Measurements from ENCODE around the gene EMC10.

Gene EMC10

DNA sequence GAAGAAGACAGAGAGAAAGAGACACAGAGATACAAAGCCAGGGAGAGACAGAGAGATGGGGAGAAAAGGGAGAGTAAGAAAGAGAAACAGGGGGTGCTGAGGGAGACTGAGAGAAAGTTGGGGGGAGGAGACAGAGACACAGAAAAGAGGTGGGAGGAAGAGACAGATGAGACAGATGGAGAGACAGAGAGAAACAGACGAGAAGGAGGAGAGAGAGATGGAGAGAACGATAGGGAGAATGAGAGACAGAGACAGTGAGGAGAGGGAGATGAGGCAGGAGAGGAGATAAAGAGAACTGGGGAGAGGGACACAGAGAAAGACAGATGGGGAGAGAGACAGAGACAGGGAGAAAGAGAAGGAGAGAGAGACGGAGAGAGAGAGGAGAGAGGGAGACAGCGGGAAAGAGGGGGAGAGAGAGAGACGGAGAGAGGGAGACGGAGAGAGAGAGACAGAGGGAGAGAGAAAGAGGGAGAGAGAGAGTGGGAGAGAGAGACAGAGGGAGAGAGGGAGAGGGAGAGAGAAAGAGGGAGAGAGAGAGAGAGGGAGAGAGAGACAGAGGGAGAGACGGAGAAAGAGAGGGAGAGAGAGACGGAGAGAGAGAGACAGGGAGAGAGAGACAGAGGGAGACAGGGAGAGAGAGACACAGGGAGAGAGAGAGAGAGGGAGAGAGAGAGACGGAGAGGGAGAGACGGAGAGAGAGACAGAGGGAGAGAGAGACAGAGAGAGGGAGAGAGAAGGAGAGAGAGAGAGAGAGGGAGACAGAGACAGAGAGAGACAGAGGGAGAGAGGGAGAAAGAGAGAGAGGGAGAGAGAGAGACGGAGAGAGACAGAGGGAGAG, 22.1 kb downstream of the EMC10 start:
- no peak for DNase-seq

- peak; percentile 80 for DNase-seq
Observed at GRCh38 chr19:50500060-50500752, 23.9 kb downstream of the EMC10 start.

GRCh38 chr19:50500753-50501151, 24.4 kb downstream of the EMC10 start:
- DNase-seq = peak; percentile 64

DNA sequence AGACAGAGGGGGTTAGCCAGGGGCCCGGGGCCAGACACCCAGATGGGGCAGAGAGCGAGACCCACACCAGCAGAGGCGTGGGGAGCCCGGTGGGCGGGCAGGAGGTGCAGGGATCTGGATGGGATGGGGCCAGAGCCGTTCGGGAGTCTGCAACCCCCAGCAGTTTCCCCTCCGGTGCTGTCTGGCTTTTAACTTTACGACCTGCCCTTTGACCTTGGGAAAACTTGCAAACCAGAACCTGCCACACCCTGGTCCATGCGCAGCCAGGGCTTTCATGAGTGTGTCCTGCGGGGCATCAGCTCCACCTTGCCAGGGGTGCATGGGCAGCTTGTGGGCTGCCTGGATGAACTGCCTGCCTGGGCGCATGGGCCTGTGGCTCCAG, 24.9 kb downstream of the EMC10 start:
- DNase-seq = no peak

DNA sequence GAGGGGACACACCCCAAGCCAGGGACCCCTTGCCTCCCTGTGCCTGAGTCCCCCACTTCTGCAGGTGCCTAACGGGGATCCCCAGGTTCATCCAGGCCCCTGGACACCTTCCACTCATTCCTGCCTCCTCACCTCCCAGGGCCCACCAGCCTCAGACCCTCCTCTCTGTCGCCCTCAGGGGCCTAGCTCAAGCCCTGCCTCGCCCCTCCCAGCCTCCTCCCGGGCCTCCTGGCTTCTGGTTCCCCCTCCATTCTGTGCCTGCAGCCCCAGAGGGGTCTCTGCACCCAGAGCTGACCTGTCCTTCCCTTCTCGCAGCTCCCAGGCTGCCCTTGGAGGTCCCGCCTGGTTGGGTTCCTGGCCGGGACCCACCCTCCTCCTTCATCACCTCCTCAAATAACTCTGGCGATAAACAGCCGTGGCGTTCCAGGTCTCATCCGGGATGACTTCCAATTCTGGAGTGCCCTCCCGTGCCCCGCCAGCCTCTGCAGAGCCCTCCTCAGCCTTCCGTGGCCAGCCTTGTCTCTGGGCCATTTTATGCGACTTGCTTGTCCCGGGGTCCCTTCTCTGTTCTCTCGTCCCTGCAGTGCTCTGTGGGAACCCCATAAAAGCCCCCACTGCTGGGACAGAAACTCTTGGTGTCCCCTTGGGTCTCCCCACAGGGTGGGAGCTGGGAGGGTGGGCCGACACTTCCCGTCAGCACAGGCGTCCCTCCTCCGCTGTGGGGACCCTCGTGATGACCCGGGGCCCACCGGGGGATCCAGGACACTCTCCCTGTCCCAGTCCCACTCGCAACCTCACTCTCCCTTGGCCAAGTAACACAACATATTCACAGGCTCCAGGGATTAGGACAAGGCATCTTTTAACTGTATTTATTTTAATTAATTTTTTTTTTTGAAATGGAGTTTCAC, 25.5 kb downstream of the EMC10 start:
- no peak for DNase-seq

DNA sequence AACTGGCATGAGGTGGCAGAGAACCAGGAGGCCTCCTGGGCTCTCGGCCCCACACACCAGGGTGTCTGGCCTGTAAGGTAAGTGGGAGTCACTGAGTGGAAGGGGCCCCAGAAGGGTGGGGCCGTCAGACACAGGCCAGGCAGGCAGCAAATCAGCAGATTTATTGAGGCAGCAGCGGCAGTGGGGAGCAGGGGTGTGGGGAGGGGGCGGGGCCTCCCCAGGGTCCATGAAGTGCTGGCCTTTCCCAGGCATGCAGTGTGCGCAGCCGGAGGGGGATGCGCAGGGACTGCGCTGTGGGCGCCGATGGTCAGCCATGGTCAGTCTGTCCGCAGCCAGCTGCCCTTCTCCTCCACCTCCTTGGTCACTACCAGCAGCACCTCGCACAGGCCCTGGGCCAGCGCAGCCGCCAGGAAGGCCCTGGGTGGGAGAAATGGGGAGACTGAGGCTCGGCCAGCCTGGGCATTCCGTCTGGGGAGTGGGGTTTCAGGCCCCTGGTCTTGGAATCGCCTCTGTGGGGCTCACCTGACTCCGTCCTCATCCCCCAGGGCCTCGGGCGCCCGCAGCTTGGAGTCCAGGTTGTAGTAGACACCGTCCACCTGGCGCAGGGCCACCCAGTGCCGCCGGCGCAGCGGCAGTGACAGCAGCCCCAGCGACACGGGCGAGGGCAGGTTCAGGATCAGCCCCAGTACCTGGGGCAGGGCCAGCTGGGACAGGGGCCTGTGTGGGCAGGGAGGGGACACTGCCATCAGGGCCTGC, 29.7 kb downstream of the EMC10 start:
- no peak for DNase-seq

DNA sequence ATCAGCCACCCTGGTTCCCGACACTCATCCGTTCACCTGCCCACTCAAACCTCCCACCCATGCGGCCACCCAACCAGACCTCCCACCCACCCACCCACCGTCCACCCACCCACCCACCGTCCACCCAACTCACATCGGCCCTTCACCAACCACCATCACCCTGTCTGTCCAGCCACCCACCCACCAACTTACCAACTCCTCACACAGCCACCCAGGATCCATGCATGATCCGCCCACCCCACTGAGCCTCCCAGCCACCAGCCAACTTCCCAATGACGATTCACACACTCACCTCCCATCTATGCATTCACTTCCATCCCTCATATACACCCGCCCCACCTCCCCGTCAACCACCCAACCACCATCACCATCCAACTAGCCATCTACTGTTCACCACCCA, 30.4 kb downstream of the EMC10 start:
- no peak for DNase-seq

GRCh38 chr19:50507376-50507775, 31.1 kb downstream of the EMC10 start:
- no peak for DNase-seq

GRCh38 chr19:50508843-50509190, 32.5 kb downstream of the EMC10 start:
- DNase-seq = no peak

GRCh38 chr19:50509366-50509765, 33.1 kb downstream of the EMC10 start:
- DNase-seq = no peak

DNA sequence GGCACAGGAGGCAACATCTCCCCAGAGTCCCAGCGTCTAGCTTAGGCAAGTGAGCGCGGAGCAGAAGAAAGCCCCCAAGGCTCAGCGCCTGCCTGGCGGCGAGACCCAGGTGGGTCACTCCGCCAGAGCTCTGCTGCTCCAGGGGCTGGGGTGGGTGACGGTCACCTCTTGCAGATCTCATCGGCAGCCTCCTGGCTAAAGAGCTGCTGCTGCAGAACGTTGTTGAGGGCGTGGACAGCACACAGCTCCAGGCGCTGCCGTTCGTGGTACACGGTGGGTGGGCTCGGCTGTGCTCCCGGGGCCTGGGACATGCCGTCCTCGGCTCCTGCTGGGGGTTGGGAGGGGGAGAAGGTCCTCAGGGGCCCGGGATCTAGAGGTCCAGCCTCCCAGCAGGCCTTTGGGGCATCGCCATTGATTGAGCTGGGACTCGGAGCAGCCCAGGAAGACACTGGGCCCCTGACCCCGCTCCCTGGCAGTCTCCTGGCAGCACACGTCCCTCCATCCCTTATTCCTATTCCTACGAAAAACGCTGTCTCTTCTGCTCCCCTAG, 33.9 kb downstream of the EMC10 start:
- DNase-seq = no peak

DNA sequence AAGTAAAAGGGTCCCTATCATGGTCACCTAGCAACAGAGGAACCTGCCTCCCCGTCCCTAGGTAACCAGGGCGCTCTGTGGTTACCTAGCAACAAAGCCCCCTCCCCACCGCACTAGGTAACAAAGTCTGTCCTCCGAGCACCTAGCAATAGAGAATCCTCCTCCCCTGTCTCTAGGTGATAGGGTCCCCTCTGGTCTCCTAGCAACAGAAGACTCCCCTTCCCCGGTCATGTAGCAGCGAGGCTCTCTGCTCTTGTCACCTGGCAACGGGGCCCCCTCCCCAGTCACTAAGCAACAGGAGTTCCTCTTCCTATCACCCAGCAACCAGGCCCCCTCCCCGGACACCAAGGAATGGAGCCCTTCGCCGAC, 34.4 kb downstream of the EMC10 start:
- DNase-seq = no peak

DNA sequence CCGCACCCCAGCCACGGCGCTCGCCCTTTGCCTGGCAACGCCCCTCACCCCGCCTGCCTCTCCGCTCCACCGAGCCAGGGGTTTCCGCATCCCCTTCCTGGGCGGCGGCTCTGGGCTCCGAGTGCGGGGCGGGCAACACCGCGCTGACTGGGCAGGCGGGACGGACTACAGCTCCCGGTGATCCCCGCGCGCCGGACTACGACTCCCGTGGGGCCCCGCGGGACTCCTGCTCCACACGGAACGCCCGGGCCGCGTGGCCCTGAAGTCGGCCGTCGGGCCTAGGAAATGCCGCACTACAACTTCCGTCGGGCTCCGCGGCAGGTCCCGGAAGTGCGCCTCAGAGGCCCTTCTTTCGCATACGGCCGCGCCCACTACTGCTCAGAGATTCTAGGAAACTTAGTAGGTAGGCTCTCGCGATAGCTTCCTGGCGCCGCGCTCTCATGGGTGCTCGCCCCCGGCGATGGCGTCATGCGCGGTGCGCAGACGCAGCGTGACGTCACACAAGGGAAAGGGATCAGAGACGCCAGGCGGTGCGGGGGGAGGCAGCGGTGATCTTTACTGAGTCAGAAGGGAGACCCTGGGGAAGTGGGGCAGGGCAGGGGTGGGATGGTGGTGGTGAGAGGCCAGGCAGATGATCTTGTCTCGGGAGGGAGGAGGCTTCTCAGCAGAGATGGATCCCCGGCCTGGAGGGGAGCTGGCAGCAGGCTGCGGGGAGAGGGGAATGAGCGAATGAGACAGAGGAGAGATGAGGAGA, 34.9 kb downstream of the EMC10 start, which contains the start of gene JOSD2:
Gene JOSD2 (minus strand): TSS at position 123 of the 754 bp plus-strand sequence. CDS start 760 bp downstream, outside the sequence.
- peak; percentile 99 for DNase-seq

DNA sequence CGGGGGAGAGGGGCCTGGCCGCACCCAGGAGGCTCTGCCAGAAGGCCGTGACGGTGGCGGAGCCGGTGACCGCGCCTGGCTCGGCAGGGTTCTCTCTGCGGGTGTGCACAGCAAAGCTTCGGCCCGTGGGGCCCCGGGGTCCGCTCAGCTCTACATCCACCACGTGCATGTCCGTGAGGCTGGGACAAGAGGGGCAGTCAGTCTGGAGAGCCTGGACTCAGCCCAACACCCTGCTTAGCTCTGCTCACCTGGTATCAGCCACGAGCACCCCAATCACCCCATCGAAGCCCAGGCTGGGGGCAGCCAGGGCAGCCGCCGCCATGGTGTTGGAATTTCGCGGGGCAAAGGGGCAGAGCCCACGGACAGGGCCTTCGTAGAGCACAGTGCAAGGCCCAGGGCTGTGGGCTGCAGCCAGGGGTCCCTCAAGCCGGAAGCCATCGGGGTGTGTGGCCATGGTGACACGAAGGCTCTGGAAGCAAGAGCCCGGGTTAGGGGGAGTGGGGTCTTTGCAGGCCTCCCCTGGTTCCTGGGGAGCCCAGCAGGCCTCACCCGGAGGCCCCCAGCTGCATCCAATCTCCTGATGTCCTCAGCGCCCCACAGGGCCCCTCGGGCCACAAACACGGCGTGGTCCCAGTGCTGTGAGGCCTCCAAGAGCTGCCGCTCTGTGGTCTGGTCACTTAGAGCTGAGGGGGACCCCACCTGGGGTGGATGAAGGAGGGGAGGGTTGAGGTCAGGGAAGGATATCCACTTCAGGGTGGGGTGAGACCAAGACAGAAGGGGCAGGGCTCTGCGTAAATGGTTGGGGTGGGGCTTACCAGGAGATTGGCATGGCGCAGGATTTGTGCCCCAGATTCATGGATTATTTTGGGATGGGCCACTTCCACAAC, 36.0 kb downstream of the EMC10 start:
- DNase-seq = no peak

DNA sequence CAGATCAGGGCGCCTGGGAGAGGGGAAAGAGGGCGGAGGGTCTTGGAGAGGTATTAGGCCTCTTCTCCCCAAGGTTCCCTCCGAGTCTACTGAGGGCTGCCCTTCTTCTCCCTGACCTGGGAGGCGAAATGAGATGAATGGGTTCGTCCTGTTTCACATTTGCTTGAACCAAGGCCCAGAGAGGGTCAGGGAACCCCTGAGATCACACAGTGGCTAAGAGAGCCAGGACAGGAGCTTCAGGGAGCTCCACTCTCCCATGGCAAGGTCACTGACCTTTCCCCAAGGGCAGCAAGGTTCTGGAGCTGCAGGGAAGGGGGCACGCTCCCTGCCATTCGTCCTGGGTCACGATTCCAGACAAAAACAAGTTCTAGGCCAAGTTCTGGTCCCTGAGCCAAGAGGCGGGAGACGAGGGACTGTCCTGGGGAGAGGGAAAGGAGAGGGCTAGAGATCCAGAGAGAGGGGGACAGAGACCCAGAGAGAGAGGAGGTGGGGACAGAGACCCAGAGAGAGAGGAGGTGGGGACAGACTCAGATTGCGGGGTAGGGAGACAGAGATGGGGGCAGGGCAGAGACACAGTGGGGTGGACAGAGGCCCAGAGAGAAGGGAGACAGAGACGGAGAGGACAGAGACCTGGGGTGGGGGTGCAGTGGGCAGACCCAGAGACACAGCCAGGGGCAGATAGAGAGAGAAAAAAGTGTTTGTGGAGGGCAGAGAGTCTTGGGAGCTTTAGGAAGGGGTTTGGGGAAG, 36.9 kb downstream of the EMC10 start:
- DNase-seq = no peak

DNA sequence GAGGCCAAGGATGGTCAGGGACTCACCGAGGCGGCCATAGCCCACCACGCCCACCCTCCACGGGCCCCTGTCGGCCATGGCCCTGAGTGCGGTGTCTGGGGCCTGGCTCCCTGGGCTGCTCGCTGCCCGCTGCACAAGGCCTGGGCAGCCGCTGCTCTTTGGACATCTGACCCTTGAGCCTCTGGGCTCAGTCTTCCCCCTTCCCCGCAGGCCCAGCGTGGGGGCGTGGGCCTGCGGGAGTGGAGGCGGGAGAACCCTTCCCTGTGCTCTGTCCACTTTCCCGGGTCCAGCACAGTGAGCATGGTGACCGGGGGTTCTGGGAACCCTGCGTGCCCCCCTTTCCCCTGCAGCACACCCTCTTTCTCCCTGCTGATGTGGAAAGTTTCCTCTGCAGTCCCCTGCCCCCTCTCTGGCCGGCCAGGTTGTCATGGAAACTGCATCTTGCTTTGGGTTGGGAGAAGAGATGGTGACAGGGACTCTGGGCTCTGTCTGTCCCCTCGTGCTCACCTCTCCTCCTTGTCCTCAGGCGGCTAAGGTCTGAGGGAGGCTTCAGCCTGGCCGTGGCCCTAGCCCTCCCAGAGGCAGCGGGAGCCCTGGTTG, 37.5 kb downstream of the EMC10 start, which contains the start of gene ASPDH:
Gene ASPDH (minus strand): TSS at position 168 of the 600 bp plus-strand sequence. CDS start 90 bp downstream, at position 78.
- DNase-seq = no peak

- no peak for DNase-seq
Observed at GRCh38 chr19:50514346-50515167, 38.2 kb downstream of the EMC10 start.

GRCh38 chr19:50515168-50515561, 38.9 kb downstream of the EMC10 start:
- no peak for DNase-seq

Measured in right hindlimb (tissue), 1 donor.